ENCODE results near the gene AIMP2. TPM values are rescaled to one million over a fixed set of nuclear protein-coding genes. Genes with fewer than 3 reads are reported as not detected.

The AIMP2 gene
- total and polyA plus RNA-seq, 4 donors, result 28.7 to 41.7 (median 34.9) TPM

DNA sequence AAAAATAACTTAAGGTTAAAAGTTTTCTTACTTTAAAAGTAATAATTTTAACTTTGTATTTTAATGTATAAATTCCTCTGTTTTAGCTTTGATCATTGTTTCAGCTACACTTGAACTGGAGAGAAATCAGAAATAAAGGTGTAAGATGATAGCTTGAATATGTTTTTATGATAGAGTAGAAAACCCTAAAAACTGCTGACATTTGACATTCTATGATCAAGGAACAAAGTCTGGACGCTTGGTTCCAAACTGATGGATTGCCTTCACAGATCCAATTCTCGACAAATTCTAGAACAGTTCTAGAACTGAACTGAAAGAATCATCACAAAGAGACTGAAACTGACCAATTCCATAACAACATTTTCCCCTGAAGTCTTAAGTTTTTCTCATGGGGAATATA, 21.9 kb downstream of the AIMP2 start, which contains the start of gene ANKRD61:
Gene ANKRD61 (plus strand): TSS at position 389 of the 400 bp plus-strand sequence. CDS start 0 bp downstream, at position 389.
- Histone ChIP-seq H3K27ac (ENCODE audit: low read depth in 1 of 2, low read length in 2 of 2) (no peak within 1 kb of the TSS), H3K36me3 (ENCODE audit: control insufficient read depth in 4 of 4, insufficient read depth in 3 of 4, low read depth in 1 of 4, low read length in 3 of 4) (peaks cover 7 to 58% (median 35%) of the 10 kb centered on the region in 4 donors)
- 66% methylated on average over 2 of the region's 2 CpGs for WGBS

More for the DNA sequence above, 21.9 kb downstream of the AIMP2 start, which contains the start of gene ANKRD61:
- Histone ChIP-seq H3K9ac (ENCODE audit: low read depth in 1 of 2, low read length in 2 of 2) (no peak within 1 kb of the TSS), H3K4me3 (ENCODE audit: low read depth in 1 of 3, low read length in 3 of 3) (no peak within 1 kb of the TSS), H3K9me3 (ENCODE audit: control insufficient read depth in 4 of 4, low read length in 3 of 4) (no peaks in the 10 kb centered on the region), H3K27me3 (ENCODE audit: control insufficient read depth in 4 of 4, insufficient read depth in 4 of 4, low read length in 3 of 4) (no peaks in the 10 kb centered on the region), H3K4me1 (ENCODE audit: control insufficient read depth in 4 of 4, insufficient read depth in 4 of 4, low read length in 3 of 4) (peaks cover 0 to 3% (median 0%) of the 10 kb centered on the region in 4 donors)
- DNase-seq (ENCODE audit: low spot score), result no peak
- TF ChIP-seq JUND (IDR thresholded peaks at IDR 0.05), result no peak
- TF ChIP-seq FOXA1 (IDR thresholded peaks at IDR 0.05), result no peak
- TF ChIP-seq RAD21 (IDR thresholded peaks at IDR 0.05), result no peak
- TF ChIP-seq FOXA2 (IDR thresholded peaks at IDR 0.05), result no peak
- no peak for TF ChIP-seq RXRA (IDR thresholded peaks at IDR 0.05)
- no peak for TF ChIP-seq TAF1 (conservative IDR thresholded peaks at IDR 0.05)
- TF ChIP-seq YY1 (IDR thresholded peaks at IDR 0.05), result no peak
- TF ChIP-seq, protein P1, sequence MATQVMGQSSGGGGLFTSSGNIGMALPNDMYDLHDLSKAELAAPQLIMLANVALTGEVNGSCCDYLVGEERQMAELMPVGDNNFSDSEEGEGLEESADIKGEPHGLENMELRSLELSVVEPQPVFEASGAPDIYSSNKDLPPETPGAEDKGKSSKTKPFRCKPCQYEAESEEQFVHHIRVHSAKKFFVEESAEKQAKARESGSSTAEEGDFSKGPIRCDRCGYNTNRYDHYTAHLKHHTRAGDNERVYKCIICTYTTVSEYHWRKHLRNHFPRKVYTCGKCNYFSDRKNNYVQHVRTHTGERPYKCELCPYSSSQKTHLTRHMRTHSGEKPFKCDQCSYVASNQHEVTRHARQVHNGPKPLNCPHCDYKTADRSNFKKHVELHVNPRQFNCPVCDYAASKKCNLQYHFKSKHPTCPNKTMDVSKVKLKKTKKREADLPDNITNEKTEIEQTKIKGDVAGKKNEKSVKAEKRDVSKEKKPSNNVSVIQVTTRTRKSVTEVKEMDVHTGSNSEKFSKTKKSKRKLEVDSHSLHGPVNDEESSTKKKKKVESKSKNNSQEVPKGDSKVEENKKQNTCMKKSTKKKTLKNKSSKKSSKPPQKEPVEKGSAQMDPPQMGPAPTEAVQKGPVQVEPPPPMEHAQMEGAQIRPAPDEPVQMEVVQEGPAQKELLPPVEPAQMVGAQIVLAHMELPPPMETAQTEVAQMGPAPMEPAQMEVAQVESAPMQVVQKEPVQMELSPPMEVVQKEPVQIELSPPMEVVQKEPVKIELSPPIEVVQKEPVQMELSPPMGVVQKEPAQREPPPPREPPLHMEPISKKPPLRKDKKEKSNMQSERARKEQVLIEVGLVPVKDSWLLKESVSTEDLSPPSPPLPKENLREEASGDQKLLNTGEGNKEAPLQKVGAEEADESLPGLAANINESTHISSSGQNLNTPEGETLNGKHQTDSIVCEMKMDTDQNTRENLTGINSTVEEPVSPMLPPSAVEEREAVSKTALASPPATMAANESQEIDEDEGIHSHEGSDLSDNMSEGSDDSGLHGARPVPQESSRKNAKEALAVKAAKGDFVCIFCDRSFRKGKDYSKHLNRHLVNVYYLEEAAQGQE (IDR thresholded peaks at IDR 0.05), result no peak
- no peak for TF ChIP-seq SP1 (IDR thresholded peaks at IDR 0.05)
- TF ChIP-seq, protein P2, sequence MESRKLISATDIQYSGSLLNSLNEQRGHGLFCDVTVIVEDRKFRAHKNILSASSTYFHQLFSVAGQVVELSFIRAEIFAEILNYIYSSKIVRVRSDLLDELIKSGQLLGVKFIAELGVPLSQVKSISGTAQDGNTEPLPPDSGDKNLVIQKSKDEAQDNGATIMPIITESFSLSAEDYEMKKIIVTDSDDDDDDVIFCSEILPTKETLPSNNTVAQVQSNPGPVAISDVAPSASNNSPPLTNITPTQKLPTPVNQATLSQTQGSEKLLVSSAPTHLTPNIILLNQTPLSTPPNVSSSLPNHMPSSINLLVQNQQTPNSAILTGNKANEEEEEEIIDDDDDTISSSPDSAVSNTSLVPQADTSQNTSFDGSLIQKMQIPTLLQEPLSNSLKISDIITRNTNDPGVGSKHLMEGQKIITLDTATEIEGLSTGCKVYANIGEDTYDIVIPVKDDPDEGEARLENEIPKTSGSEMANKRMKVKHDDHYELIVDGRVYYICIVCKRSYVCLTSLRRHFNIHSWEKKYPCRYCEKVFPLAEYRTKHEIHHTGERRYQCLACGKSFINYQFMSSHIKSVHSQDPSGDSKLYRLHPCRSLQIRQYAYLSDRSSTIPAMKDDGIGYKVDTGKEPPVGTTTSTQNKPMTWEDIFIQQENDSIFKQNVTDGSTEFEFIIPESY (IDR thresholded peaks at IDR 0.05), result no peak
- TF ChIP-seq NR2F2 (IDR thresholded peaks at IDR 0.05), result no peak
- TF ChIP-seq, protein P3, sequence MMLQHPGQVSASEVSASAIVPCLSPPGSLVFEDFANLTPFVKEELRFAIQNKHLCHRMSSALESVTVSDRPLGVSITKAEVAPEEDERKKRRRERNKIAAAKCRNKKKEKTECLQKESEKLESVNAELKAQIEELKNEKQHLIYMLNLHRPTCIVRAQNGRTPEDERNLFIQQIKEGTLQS (IDR thresholded peaks at IDR 0.05), result no peak
- TF ChIP-seq, protein P4, sequence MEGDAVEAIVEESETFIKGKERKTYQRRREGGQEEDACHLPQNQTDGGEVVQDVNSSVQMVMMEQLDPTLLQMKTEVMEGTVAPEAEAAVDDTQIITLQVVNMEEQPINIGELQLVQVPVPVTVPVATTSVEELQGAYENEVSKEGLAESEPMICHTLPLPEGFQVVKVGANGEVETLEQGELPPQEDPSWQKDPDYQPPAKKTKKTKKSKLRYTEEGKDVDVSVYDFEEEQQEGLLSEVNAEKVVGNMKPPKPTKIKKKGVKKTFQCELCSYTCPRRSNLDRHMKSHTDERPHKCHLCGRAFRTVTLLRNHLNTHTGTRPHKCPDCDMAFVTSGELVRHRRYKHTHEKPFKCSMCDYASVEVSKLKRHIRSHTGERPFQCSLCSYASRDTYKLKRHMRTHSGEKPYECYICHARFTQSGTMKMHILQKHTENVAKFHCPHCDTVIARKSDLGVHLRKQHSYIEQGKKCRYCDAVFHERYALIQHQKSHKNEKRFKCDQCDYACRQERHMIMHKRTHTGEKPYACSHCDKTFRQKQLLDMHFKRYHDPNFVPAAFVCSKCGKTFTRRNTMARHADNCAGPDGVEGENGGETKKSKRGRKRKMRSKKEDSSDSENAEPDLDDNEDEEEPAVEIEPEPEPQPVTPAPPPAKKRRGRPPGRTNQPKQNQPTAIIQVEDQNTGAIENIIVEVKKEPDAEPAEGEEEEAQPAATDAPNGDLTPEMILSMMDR (IDR thresholded peaks at IDR 0.05; ENCODE audit: low read depth, low read length, missing input control), result no peak
- TF ChIP-seq, protein P5, sequence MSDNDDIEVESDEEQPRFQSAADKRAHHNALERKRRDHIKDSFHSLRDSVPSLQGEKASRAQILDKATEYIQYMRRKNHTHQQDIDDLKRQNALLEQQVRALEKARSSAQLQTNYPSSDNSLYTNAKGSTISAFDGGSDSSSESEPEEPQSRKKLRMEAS (IDR thresholded peaks at IDR 0.05), result no peak
- TF ChIP-seq HNF4A (conservative IDR thresholded peaks at IDR 0.05), result no peak
- no peak for TF ChIP-seq EGR1 (IDR thresholded peaks at IDR 0.05; ENCODE audit: low read depth in 2 of 2)
- no peak for TF ChIP-seq GABPA (IDR thresholded peaks at IDR 0.05 in 1 of 2, conservative IDR thresholded peaks at IDR 0.05 in 1 of 2)
- no peak for TF ChIP-seq HNF4G (IDR thresholded peaks at IDR 0.05)

All from liver (tissue), 9 donors.